Measurements from ENCODE around the gene LAIR1. TPM values are rescaled to one million over a fixed set of nuclear protein-coding genes. Genes with fewer than 3 reads are reported as not detected.
"Not testable (repeated sequence)": the region's sequence is repeated elsewhere in the genome, so short reads cannot be mapped to it uniquely, and the experiment has no call there.

LAIR1 gene
- total RNA-seq, 1 experiment from 2014 or later, result 0.37 TPM

DNA sequence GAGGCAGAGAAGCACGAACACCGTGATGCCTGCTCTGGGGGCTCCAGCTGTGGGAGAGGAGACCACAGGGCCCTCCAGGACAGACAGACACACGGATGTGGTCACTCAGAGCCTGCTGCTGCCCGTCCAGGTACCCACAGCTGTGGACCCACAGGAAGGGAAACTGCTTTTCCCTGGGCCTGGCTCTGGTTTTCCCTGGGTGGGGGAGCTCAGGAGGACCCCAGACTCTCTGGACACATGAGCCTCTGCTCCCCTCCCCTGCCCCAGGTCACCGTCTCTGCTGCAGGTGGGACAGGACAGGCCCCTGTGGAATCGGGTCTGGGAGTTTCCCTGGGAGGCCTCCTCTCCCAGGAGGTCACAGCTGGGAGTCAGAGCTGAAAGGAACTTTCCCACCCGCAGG is 33.1 kb downstream of the LAIR1 start (continued):
- no peak for TF ChIP-seq ERG (CRISPR knock-in tag; IDR thresholded peaks at IDR 0.05)
- no peak for TF ChIP-seq ZNF263 (CRISPR knock-in tag; IDR thresholded peaks at IDR 0.05; ENCODE audit: low read depth)

DNA sequence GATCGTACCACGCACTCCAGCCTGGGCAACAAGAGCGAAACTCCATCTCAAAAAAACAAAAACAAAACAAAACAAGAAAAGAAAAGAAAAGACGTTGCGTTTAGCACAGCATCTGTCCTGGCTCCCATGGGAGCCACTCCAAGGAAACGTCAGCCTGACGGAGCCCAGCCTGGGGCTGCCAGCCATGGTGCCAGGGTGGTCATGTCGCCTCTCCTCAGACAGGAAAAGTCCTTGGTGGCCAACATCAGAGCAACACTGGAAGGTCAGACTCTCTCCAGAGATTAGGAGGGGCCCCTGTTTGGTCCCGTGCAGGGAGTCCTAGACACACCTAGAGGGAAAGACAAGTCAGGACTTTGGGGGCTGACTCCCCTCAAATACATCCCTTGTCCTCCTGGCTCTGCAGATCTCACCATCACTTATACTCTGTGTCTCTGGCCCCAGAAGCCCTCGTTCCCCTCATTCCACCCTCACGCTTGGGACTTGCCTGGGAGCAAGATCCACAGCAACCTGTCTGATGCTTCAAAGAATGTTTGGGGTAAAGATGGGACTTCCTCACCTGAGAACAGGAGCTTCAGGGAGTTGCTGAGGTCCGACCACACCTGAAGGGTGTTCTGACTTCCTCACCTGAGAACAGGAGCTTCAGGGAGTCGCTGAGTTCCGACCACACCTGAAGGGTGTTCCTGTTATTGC is 35.1 kb downstream of the LAIR1 start:
- Mint-ChIP-seq H3K36me3 (no peaks in the 10 kb centered on the region), H3K4me3 (no peak overlapping the region), H3K27ac (no peak overlapping the region), H3K4me1 (peaks cover 13% of the 10 kb centered on the region), H3K9me3 (peaks cover 6% of the 10 kb centered on the region), H3K27me3 (ENCODE audit: low read depth) (peaks cover 40% of the 10 kb centered on the region)
- ChIA-PET CTCF (no interaction called here), POLR2A (no interaction called here)
- DNase-seq (ENCODE audit: low spot score) (no peak), ATAC-seq (no peak)
- TF ChIP-seq EMX1 (CRISPR knock-in tag; IDR thresholded peaks at IDR 0.05) (no peak), ETV6 (CRISPR knock-in tag; IDR thresholded peaks at IDR 0.05) (no peak), MYBL2 (CRISPR knock-in tag; IDR thresholded peaks at IDR 0.05) (no peak), PRRX2 (CRISPR knock-in tag; IDR thresholded peaks at IDR 0.05) (no peak), ATF1 (CRISPR knock-in tag; IDR thresholded peaks at IDR 0.05) (no peak), KAT7 (CRISPR knock-in tag; IDR thresholded peaks at IDR 0.05; ENCODE audit: borderline replicate concordance) (no peak), ZNF423 (CRISPR knock-in tag; IDR thresholded peaks at IDR 0.05) (no peak), ZNF512 (CRISPR knock-in tag; IDR thresholded peaks at IDR 0.05; ENCODE audit: borderline replicate concordance) (no peak), CREM (CRISPR knock-in tag; IDR thresholded peaks at IDR 0.05) (no peak), ZNF121 (CRISPR knock-in tag; IDR thresholded peaks at IDR 0.05) (no peak)
- TF ChIP-seq, protein P1, sequence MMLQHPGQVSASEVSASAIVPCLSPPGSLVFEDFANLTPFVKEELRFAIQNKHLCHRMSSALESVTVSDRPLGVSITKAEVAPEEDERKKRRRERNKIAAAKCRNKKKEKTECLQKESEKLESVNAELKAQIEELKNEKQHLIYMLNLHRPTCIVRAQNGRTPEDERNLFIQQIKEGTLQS (CRISPR knock-in tag; conservative IDR thresholded peaks at IDR 0.05), result no peak
- TF ChIP-seq, protein P2, sequence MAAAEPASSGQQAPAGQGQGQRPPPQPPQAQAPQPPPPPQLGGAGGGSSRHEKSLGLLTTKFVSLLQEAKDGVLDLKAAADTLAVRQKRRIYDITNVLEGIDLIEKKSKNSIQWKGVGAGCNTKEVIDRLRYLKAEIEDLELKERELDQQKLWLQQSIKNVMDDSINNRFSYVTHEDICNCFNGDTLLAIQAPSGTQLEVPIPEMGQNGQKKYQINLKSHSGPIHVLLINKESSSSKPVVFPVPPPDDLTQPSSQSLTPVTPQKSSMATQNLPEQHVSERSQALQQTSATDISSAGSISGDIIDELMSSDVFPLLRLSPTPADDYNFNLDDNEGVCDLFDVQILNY (CRISPR knock-in tag; IDR thresholded peaks at IDR 0.05), result no peak
- TF ChIP-seq, protein P3, sequence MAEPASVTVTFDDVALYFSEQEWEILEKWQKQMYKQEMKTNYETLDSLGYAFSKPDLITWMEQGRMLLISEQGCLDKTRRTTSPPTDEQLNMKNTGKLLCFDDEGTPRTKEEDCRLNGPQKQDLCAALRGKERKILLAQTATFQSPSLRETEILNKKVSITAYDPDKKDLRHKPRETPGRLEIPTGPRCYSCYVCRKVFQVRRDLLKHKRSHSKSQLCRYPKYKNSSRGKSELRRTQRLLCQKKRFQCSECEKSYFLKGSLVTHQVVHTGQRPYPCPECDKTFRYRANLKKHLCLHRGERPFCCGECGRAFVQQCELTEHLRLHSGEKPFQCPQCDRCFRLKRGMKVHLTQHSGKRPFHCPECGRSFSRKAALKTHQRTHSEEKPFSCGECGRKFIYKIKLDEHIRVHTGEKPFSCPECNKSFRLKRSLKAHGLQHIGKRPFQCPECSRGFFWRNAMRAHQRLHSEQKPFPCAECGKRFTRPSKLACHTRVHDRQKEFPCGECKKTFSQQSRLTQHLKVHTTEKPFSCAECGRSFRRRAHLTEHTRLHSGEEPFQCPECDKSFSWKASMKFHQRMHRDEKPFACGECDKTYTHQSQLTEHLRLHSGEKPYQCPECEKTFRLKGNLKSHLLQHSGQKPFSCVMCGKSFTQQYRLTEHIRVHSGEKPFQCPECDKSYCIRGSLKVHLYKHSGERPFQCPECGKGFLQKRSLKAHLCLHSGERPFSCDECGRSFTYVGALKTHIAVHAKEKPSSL (CRISPR knock-in tag; conservative IDR thresholded peaks at IDR 0.05), result no peak

- H3K4me1 Mint-ChIP-seq, result peaks cover 21% of the 10 kb centered on the region
Measured at GRCh38 chr19:54328781-54329180, 36.0 kb downstream of the LAIR1 start.

More at GRCh38 chr19:54328781-54329180, 36.0 kb downstream of the LAIR1 start:
- H3K27ac Mint-ChIP-seq; POLR2A ChIA-PET; H3K9me3 Mint-ChIP-seq; H3K36me3 Mint-ChIP-seq; DNase-seq (ENCODE audit: low spot score); ATAC-seq; CTCF ChIA-PET; H3K4me3 Mint-ChIP-seq: not testable (repeated sequence)
- H3K27me3 Mint-ChIP-seq (ENCODE audit: low read depth), result peaks cover 37% of the 10 kb centered on the region
